Measurements from ENCODE around the gene CEP85L. TPM values are rescaled to one million over a fixed set of nuclear protein-coding genes. Genes with fewer than 3 reads are reported as not detected.

CEP85L gene
- polyA plus RNA-seq, 1 of the 3 experiments (the other 2 are of a cell fraction): 1.1 TPM

- no peak overlapping the region for H2AFZ ChIP-seq (ENCODE audit: low read depth)
- H3K9ac ChIP-seq: no peak overlapping the region
- DNase-seq: no peak
- H3K4me1 ChIP-seq (ENCODE audit: control insufficient read depth in 1 of 2, insufficient read depth in 2 of 2, low read depth in 1 of 2, low read length in 1 of 2): no peaks in the 10 kb centered on the region
- CTCF ChIA-PET: interaction anchor here (0.6 to 1.2 kb wide), 2 partner anchors 13 to 22 kb away, joined by 3 to 5 read pairs; no protein-coding TSS in a partner anchor
- POLR2A ChIA-PET: no interaction called here
- H3F3A ChIP-seq (replicated peaks; ENCODE audit: insufficient read depth): peaks cover 2% of the 10 kb centered on the region
- H3K36me3 ChIP-seq (replicated peaks in 1 of 2; ENCODE audit: control insufficient read depth in 1 of 2, insufficient read depth in 2 of 2, low read length in 1 of 2): peaks cover 0 to 6% of the 10 kb centered on the region in 2 experiments
- H3K9me2 ChIP-seq: no peaks in the 10 kb centered on the region
- no peaks in the 10 kb centered on the region for H4K20me1 ChIP-seq (ENCODE audit: insufficient read depth)
- no peaks in the 10 kb centered on the region for H3K27me3 ChIP-seq (ENCODE audit: insufficient read depth)
- peaks cover 6% of the 10 kb centered on the region; the same call in 1 of the 2 replicates for H3K79me2 ChIP-seq (ENCODE audit: insufficient read depth)
- H3K4me3 ChIP-seq (ENCODE audit: low read depth in 2 of 2, low read length in 1 of 2): no peak overlapping the region
- TF ChIP-seq FOSL2 (IDR thresholded peaks at IDR 0.05; ENCODE audit: borderline replicate concordance, low read depth) (no peak), POLR2AphosphoS5 (IDR thresholded peaks at IDR 0.05; ENCODE audit: low read depth, low read length) (no peak), EP300 (IDR thresholded peaks at IDR 0.05; ENCODE audit: borderline replicate concordance in 1 of 2, low read depth in 1 of 2, low read length in 1 of 2) (no peak), TAF1 (IDR thresholded peaks at IDR 0.05; ENCODE audit: borderline replicate concordance, low read depth, low read length) (no peak), YY1 (IDR thresholded peaks at IDR 0.05; ENCODE audit: low read depth) (no peak), RCOR1 (IDR thresholded peaks at IDR 0.05; ENCODE audit: low read length) (no peak), FOXJ3 (CRISPR knock-in tag; IDR thresholded peaks at IDR 0.05) (no peak), TCF12 (IDR thresholded peaks at IDR 0.05) (no peak), RAD21 (IDR thresholded peaks at IDR 0.05; ENCODE audit: low read length) (no peak), GABPA (IDR thresholded peaks at IDR 0.05; ENCODE audit: low read depth) (no peak), CTCF (IDR thresholded peaks at IDR 0.05) (no peak), ELF1 (IDR thresholded peaks at IDR 0.05) (no peak), RXRA (IDR thresholded peaks at IDR 0.05; ENCODE audit: borderline replicate concordance, low read depth) (no peak), MEF2A (IDR thresholded peaks at IDR 0.05; ENCODE audit: borderline replicate concordance, low read depth) (no peak)
- TF ChIP-seq, protein P1, sequence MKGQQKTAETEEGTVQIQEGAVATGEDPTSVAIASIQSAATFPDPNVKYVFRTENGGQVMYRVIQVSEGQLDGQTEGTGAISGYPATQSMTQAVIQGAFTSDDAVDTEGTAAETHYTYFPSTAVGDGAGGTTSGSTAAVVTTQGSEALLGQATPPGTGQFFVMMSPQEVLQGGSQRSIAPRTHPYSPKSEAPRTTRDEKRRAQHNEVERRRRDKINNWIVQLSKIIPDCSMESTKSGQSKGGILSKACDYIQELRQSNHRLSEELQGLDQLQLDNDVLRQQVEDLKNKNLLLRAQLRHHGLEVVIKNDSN (IDR thresholded peaks at IDR 0.05; ENCODE audit: borderline replicate concordance, low read depth): no peak
- TF ChIP-seq, protein P2, sequence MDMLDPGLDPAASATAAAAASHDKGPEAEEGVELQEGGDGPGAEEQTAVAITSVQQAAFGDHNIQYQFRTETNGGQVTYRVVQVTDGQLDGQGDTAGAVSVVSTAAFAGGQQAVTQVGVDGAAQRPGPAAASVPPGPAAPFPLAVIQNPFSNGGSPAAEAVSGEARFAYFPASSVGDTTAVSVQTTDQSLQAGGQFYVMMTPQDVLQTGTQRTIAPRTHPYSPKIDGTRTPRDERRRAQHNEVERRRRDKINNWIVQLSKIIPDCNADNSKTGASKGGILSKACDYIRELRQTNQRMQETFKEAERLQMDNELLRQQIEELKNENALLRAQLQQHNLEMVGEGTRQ (IDR thresholded peaks at IDR 0.05; ENCODE audit: borderline replicate concordance, low read depth, low read length): no peak
- TF ChIP-seq, protein P3, sequence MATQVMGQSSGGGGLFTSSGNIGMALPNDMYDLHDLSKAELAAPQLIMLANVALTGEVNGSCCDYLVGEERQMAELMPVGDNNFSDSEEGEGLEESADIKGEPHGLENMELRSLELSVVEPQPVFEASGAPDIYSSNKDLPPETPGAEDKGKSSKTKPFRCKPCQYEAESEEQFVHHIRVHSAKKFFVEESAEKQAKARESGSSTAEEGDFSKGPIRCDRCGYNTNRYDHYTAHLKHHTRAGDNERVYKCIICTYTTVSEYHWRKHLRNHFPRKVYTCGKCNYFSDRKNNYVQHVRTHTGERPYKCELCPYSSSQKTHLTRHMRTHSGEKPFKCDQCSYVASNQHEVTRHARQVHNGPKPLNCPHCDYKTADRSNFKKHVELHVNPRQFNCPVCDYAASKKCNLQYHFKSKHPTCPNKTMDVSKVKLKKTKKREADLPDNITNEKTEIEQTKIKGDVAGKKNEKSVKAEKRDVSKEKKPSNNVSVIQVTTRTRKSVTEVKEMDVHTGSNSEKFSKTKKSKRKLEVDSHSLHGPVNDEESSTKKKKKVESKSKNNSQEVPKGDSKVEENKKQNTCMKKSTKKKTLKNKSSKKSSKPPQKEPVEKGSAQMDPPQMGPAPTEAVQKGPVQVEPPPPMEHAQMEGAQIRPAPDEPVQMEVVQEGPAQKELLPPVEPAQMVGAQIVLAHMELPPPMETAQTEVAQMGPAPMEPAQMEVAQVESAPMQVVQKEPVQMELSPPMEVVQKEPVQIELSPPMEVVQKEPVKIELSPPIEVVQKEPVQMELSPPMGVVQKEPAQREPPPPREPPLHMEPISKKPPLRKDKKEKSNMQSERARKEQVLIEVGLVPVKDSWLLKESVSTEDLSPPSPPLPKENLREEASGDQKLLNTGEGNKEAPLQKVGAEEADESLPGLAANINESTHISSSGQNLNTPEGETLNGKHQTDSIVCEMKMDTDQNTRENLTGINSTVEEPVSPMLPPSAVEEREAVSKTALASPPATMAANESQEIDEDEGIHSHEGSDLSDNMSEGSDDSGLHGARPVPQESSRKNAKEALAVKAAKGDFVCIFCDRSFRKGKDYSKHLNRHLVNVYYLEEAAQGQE (IDR thresholded peaks at IDR 0.05; ENCODE audit: low read depth, low read length): no peak
- TF ChIP-seq, protein P4, sequence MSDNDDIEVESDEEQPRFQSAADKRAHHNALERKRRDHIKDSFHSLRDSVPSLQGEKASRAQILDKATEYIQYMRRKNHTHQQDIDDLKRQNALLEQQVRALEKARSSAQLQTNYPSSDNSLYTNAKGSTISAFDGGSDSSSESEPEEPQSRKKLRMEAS (IDR thresholded peaks at IDR 0.05; ENCODE audit: low read depth): no peak
- H3K9me3 ChIP-seq: no peaks in the 10 kb centered on the region
- WGBS (ENCODE audit: low lambda C conversion rate): 88% methylated on average over 2 of the region's 2 CpGs
- H3K4me2 ChIP-seq: no peak overlapping the region
- no peak overlapping the region for H3K27ac ChIP-seq (ENCODE audit: low read depth in 2 of 2, low read length in 1 of 2)
These were observed 49.1 kb downstream of the CEP85L start for GRCh38 chr6:118602300-118602699.

All from SK-N-SH (cell line).